DND-41 (cell line): ENCODE results near the gene IGLL1.

Experiments
- ATAC-seq: fragments of 200-7000 bp; cut with Tn5 transposase; 3 replicates; pipeline ENCODE4 v1.9.1; 2021; ENCODE audit warnings: low read depth; ENCODE audit not compliant: insufficient read depth
- DNase-seq: peaks from one replicate; pipeline ENCODE4 v3.0.0-alpha.2; 2020
- H2AFZ ChIP-seq: 2 replicates; pipeline ENCODE4 v1.6.0; 2012; ENCODE audit warnings: low read depth, low read length
- H3K27ac ChIP-seq: 2 replicates; pipeline ENCODE4 v1.5.1; 2012; ENCODE audit warnings: low read length, inconsistent platforms
- H3K27me3 ChIP-seq: fragments of 200-600 bp; sonication (generic); 2 replicates; pipeline ENCODE4 v1.6.0; 2012; ENCODE audit warnings: low read length, mild to moderate bottlenecking, inconsistent platforms; ENCODE audit not compliant: insufficient read depth, poor library complexity
- H3K36me3 ChIP-seq: 2 replicates; pipeline ENCODE4 v1.5.1; 2012; ENCODE audit warnings: low read length, inconsistent platforms; ENCODE audit not compliant: insufficient read depth
- H3K4me1 ChIP-seq: 2 replicates; pipeline ENCODE4 v1.5.1; 2012; ENCODE audit warnings: mild to moderate bottlenecking, low read length; ENCODE audit not compliant: insufficient read depth
- H3K4me2 ChIP-seq: 2 replicates; pipeline ENCODE4 v1.6.0; 2012; ENCODE audit warnings: mild to moderate bottlenecking, moderate library complexity, low read length, inconsistent platforms; ENCODE audit not compliant: insufficient read depth
- H3K4me3 ChIP-seq, 2 experiments: fragments of 200-600 bp in 1 of 2; shearing (Covaris generic) in 1 of 2; 2 replicates each; pipeline ENCODE4 v1.5.1; 2012 to 2016; ENCODE audit warnings: inconsistent platforms in 2 of 2, low read length in 2 of 2, mild to moderate bottlenecking in 2 of 2, low read depth in 1 of 2, moderate library complexity in 1 of 2
- H3K79me2 ChIP-seq: 2 replicates; pipeline ENCODE4 v1.6.0; 2012; ENCODE audit warnings: low read length, inconsistent platforms; ENCODE audit not compliant: insufficient read depth
- H3K9ac ChIP-seq: 2 replicates; pipeline ENCODE4 v1.6.0; 2012; ENCODE audit warnings: low read depth, mild to moderate bottlenecking, inconsistent platforms, low read length, moderate library complexity
- H3K9me3 ChIP-seq: 2 replicates; pipeline ENCODE4 v1.5.1; 2012; ENCODE audit warnings: low read length, moderate library complexity, mild to moderate bottlenecking, inconsistent platforms; ENCODE audit not compliant: insufficient read depth, severe bottlenecking
- H4K20me1 ChIP-seq: 2 replicates; pipeline ENCODE4 v1.6.0; 2012; ENCODE audit warnings: low read length; ENCODE audit not compliant: insufficient read depth
- EZH2 ChIP-seq: IDR thresholded peaks from 3 replicates; pipeline ENCODE4 v1.6.1; 2012; ENCODE audit warnings: borderline replicate concordance, low read depth, mild to moderate bottlenecking, moderate library complexity, low read length, inconsistent platforms; ENCODE audit not compliant: severe bottlenecking
- TF ChIP-seq, protein P1 (sequence below): IDR thresholded peaks from 2 replicates; pipeline ENCODE4 v1.5.1; 2012; ENCODE audit warnings: borderline replicate concordance, low read length, moderate library complexity, mild to moderate bottlenecking; ENCODE audit not compliant: poor library complexity, severe bottlenecking; ENCODE audit errors: extremely low read depth

IGLL1 gene

DNA sequence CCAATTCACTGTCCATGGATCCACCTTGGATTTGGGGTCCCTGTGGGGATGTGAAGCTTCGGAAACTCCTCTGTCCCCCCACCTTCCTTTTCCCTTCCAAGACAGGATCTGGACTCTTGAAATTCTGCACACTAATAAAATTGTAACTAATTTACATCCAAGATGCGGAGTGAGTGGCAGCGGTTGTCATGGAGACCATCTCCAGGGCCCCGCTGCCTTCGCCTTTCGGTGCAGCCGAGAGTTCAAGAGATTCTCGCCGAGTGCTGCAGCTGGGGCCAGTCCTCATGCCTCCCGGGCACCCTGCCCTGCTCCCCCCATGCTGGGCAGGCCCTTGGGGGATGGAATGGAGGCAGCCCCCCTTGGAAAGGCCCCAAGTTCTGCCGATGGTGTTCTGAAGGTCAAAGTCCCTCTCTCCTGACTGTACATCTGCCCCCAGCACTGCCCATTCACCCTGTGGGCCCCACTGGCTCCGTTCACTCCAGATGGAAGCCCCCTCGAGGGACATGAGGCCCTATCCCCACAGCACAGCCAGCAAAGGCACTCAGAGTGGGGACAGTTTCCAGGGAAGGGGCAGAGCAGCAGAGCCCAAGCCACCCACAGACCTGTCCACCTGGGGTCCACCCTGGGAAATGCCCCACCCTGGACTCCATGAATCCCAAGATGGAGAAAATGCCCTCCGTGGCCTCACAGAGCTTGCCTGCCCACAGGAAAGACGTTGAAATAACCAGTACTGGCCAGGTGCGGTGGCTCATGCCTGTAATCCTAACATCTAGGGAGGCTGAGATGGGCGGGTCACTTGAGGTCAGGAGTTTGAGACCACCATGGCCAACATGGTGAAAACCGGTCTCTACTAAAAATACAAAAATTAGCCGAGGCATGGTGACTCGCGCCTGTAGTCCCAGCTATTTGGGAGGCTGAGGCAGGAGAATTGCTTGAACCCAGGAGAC, 25.9 kb downstream of the IGLL1 start:
- no peaks in the 10 kb centered on the region for H3K27me3 ChIP-seq
- H3K9ac ChIP-seq: no peak overlapping the region
- DNase-seq (no peak), ATAC-seq (no peak)
- no peak overlapping the region for H3K4me2 ChIP-seq
- TF ChIP-seq, protein P1, sequence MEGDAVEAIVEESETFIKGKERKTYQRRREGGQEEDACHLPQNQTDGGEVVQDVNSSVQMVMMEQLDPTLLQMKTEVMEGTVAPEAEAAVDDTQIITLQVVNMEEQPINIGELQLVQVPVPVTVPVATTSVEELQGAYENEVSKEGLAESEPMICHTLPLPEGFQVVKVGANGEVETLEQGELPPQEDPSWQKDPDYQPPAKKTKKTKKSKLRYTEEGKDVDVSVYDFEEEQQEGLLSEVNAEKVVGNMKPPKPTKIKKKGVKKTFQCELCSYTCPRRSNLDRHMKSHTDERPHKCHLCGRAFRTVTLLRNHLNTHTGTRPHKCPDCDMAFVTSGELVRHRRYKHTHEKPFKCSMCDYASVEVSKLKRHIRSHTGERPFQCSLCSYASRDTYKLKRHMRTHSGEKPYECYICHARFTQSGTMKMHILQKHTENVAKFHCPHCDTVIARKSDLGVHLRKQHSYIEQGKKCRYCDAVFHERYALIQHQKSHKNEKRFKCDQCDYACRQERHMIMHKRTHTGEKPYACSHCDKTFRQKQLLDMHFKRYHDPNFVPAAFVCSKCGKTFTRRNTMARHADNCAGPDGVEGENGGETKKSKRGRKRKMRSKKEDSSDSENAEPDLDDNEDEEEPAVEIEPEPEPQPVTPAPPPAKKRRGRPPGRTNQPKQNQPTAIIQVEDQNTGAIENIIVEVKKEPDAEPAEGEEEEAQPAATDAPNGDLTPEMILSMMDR: no peak
- no peak for TF ChIP-seq EZH2
- H3K27ac ChIP-seq: no peak overlapping the region
- H2AFZ ChIP-seq: no peak overlapping the region
- no peak overlapping the region for H3K4me3 ChIP-seq
- H3K9me3 ChIP-seq: no peaks in the 10 kb centered on the region
- H3K4me1 ChIP-seq: no peaks in the 10 kb centered on the region
- 0 out of 2 replicates have a peak, but pooled peaks cover 2% of the 10 kb centered on the region for H4K20me1 ChIP-seq
- no peaks in the 10 kb centered on the region for H3K79me2 ChIP-seq
- no peaks in the 10 kb centered on the region for H3K36me3 ChIP-seq

DNA sequence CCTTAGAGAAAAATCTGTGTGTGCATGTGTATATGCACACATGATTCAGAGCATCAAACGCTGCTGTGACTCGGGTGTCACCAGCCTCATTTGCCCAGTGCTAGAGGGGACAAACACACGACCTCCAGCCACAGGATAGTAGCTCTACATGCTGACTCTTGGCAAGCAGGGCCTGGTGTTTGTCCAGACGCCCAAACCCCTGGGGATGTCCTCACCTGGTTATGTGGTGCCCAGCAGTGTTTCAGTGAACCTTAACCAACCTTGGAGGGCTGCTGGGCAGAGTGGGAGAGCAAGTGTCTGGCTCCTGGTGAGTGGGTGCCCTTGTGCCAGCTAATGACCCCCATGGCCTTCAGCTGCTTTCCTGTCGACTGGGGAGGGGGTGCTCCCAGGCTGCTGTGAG, 26.7 kb downstream of the IGLL1 start:
- Histone ChIP-seq H3K27ac (no peak overlapping the region), H3K4me3 (no peak overlapping the region), H3K36me3 (no peaks in the 10 kb centered on the region), H3K4me1 (no peaks in the 10 kb centered on the region), H4K20me1 (0 out of 2 replicates have a peak, but pooled peaks cover 2% of the 10 kb centered on the region), H3K9ac (no peak overlapping the region), H3K4me2 (no peak overlapping the region), H2AFZ (no peak overlapping the region), H3K9me3 (no peaks in the 10 kb centered on the region), H3K79me2 (no peaks in the 10 kb centered on the region), H3K27me3 (no peaks in the 10 kb centered on the region)
- TF ChIP-seq EZH2: no peak
- TF ChIP-seq, protein P1: no peak
- DNase-seq (no peak), ATAC-seq (no peak)

DNA sequence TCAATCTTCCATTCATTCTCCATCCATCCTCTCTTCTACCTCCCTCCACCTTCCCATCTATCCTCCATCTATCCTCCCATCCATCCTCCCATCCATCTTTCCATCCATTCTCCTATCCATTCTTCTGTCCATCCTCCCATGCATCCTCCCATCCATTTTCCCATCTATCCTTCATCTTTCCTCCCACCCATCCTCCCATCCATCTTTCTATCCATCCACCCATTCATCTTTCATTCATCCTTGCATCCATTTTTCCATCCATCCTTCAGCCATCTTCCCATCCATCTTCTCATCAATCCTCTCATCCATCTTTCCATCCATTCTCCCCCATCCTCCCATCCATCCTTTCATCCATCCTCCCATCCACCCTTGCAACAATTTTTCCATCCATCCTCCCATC, 27.5 kb downstream of the IGLL1 start:
- Histone ChIP-seq H3K4me3 (no peak overlapping the region), H3K27ac (no peak overlapping the region), H3K36me3 (no peaks in the 10 kb centered on the region), H3K79me2 (no peaks in the 10 kb centered on the region), H2AFZ (no peak overlapping the region), H3K9ac (no peak overlapping the region), H4K20me1 (0 out of 2 replicates have a peak, but pooled peaks cover 2% of the 10 kb centered on the region), H3K27me3 (no peaks in the 10 kb centered on the region), H3K9me3 (peaks cover 8% of the 10 kb centered on the region), H3K4me2 (no peak overlapping the region), H3K4me1 (no peaks in the 10 kb centered on the region)
- ATAC-seq (no peak), DNase-seq (no peak)
- TF ChIP-seq, protein P1: no peak
- no peak for TF ChIP-seq EZH2
